Activated B cell treated with CpG ODN at 0.5 μM for 24 hours (primary cell): ENCODE results near the gene ZFHX2. TPM values are rescaled to one million over a fixed set of nuclear protein-coding genes. Genes with fewer than 3 reads are reported as not detected.

Source experiments
- ATAC-seq: fragments of 200-7000 bp; cut with Tn5 transposase; one replicate; pipeline ENCODE4 v1.10.0; 2021; ENCODE audit warnings: low read depth, mild to moderate bottlenecking, moderate library complexity
- CTCF ChIA-PET: fragments of 350-600 bp; sonication (Branson Sonifier 250); formaldehyde crosslinking; loops from one replicate; lab custom pipeline; 2021; ENCODE audit warnings: antibody characterized with exemption; lab: Charles Lee
- POLR2A ChIA-PET: fragments of 350-600 bp; sonication (Branson Sonifier 250); formaldehyde crosslinking; loops from one replicate; lab custom pipeline; 2021; ENCODE audit warnings: antibody characterized with exemption; lab: Charles Lee
- DNase-seq: peaks from one replicate; pipeline ENCODE4 v3.0.0; 2022
- H3K27ac Mint-ChIP-seq: one replicate; pipeline ENCODE4 v1.8.0; 2020; ENCODE audit warnings: mixed read lengths
- H3K27me3 Mint-ChIP-seq: one replicate; pipeline ENCODE4 v1.8.0; 2021; ENCODE audit warnings: mixed read lengths
- H3K36me3 Mint-ChIP-seq: one replicate; pipeline ENCODE4 v1.8.0; 2021; ENCODE audit warnings: low read depth, mixed read lengths
- H3K4me1 Mint-ChIP-seq: one replicate; pipeline ENCODE4 v1.8.0; 2021; ENCODE audit warnings: mixed read lengths
- H3K4me3 Mint-ChIP-seq: one replicate; pipeline ENCODE4 v1.8.0; 2020; ENCODE audit warnings: mild to moderate bottlenecking, mixed read lengths
- H3K9me3 Mint-ChIP-seq: one replicate; pipeline ENCODE4 v1.8.0; 2020; ENCODE audit warnings: mixed read lengths
- intact Hi-C: fragments of 100-400 bp; cut with micrococcal nuclease; formaldehyde crosslinking; loops from one replicate; pipeline ENCODE4 v1.15.1; 2024
- total RNA-seq: library from RNA; stranded (reverse); gene quantifications from 2 replicates; pipeline ENCODE4 v1.2.3, GENCODE V29; 2022
- TF ChIP-seq, protein P1 (sequence below): fragments of 200-600 bp; IDR thresholded peaks from one replicate; pipeline ENCODE4 v1.8.0; 2022; ENCODE audit warnings: antibody characterized with exemption, mild to moderate bottlenecking

The ZFHX2 gene
- total RNA-seq, 1 donor from 2014 or later, result 2.6 TPM

- Mint-ChIP-seq H3K9me3 (no peaks in the 10 kb centered on the region), H3K27ac (no peak overlapping the region), H3K4me3 (no peak overlapping the region), H3K36me3 (peaks cover 3% of the 10 kb centered on the region), H3K27me3 (no peaks in the 10 kb centered on the region), H3K4me1 (no peaks in the 10 kb centered on the region)
- no peak for DNase-seq
- ChIA-PET POLR2A (no interaction called here), CTCF (interaction anchor here (1.1 to 1.3 kb wide), 2 partner anchors 12 to 16 kb away, joined by 3 read pairs; no protein-coding TSS in a partner anchor)
- intact Hi-C loops, result no loop called here
- TF ChIP-seq, protein P1, sequence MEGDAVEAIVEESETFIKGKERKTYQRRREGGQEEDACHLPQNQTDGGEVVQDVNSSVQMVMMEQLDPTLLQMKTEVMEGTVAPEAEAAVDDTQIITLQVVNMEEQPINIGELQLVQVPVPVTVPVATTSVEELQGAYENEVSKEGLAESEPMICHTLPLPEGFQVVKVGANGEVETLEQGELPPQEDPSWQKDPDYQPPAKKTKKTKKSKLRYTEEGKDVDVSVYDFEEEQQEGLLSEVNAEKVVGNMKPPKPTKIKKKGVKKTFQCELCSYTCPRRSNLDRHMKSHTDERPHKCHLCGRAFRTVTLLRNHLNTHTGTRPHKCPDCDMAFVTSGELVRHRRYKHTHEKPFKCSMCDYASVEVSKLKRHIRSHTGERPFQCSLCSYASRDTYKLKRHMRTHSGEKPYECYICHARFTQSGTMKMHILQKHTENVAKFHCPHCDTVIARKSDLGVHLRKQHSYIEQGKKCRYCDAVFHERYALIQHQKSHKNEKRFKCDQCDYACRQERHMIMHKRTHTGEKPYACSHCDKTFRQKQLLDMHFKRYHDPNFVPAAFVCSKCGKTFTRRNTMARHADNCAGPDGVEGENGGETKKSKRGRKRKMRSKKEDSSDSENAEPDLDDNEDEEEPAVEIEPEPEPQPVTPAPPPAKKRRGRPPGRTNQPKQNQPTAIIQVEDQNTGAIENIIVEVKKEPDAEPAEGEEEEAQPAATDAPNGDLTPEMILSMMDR, result no peak
- ATAC-seq, result no peak
These were observed 5.0 kb downstream of the ZFHX2 start for GRCh38 chr14:23546450-23547035.

DNA sequence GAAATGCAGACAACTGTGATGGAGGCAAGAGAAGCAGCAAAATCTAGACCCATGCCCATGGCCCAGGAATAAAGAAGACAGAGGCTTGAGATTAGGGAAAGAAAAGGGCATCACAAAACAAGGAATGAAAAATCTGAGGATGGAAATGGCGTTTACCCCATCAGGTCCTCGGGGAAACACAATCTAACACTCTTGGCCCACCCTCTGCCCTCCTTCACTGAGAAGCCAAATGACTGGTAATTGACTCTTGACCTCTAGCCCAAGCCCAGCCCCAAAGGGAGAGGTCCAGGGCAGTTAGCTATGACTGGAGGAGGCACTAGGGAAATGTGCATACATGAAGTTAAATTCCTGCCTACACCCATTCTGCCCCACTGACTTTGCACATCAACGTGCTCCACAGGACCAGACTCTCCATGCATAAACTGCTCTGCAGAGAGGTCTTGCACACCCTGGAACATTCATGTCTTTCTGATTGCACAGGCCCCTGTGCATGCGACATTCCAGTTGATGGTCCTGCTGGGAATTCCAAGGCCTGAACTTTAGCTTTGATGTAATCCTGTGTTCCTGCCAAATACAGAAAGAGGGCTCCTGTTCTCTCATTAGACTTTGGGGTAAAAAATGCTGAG, 5.7 kb downstream of the ZFHX2 start:
- Mint-ChIP-seq H3K36me3 (no peaks in the 10 kb centered on the region), H3K9me3 (no peaks in the 10 kb centered on the region), H3K4me1 (no peaks in the 10 kb centered on the region), H3K27me3 (no peaks in the 10 kb centered on the region), H3K4me3 (no peak overlapping the region), H3K27ac (no peak overlapping the region)
- intact Hi-C loops, result no loop called here
- ChIA-PET CTCF (interaction anchor here (1.1 kb wide), 1 partner anchor 17 kb away, joined by 3 read pairs; no protein-coding TSS in a partner anchor), POLR2A (interaction anchor here (0.6 kb wide), 1 partner anchor 72 kb away, joined by 3 read pairs; no protein-coding TSS in a partner anchor)
- no peak for DNase-seq
- TF ChIP-seq, protein P1, result no peak
- no peak for ATAC-seq

- ATAC-seq (no peak), DNase-seq (no peak)
- TF ChIP-seq, protein P1, result no peak
- H3K4me3 Mint-ChIP-seq, result no peak overlapping the region
- no peaks in the 10 kb centered on the region for H3K4me1 Mint-ChIP-seq
- ChIA-PET POLR2A (no interaction called here), CTCF (no interaction called here)
- H3K36me3 Mint-ChIP-seq, result no peaks in the 10 kb centered on the region
- no peaks in the 10 kb centered on the region for H3K9me3 Mint-ChIP-seq
- intact Hi-C loops, result no loop called here
- H3K27ac Mint-ChIP-seq, result no peak overlapping the region
- H3K27me3 Mint-ChIP-seq, result peaks cover under 1% of the 10 kb centered on the region
These were observed 6.8 kb downstream of the ZFHX2 start for GRCh38 chr14:23544511-23545447.

DNA sequence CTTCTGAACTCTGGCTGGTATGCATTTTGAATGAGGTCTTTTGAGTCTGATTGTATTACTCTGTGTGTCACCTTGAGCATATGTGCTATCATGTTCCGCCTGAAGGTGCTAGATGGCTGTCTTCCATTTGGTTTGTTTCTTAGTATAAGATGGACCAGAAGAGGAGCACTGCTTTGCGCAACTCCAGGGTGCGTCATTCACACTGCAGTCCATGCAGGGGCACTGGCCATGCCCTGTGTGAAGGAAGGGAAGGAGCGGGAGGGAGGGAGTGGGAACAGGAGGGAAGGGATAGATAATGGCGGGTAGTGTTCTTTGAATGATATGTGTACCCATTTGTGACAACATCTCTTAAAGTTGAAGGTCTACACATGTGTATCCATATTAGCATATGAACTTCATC, 8.2 kb downstream of the ZFHX2 start:
- H3K27me3 Mint-ChIP-seq, result peaks cover 2% of the 10 kb centered on the region
- TF ChIP-seq, protein P1, result no peak
- no peak for DNase-seq
- no peaks in the 10 kb centered on the region for H3K4me1 Mint-ChIP-seq
- ChIA-PET POLR2A (no interaction called here), CTCF (no interaction called here)
- ATAC-seq, result no peak
- intact Hi-C loops, result no loop called here
- H3K4me3 Mint-ChIP-seq, result no peak overlapping the region
- H3K9me3 Mint-ChIP-seq, result no peaks in the 10 kb centered on the region
- no peaks in the 10 kb centered on the region for H3K36me3 Mint-ChIP-seq
- no peak overlapping the region for H3K27ac Mint-ChIP-seq
